Body of pancreas (tissue), 4 donors: ENCODE data around the gene ITGA2.

ENCODE experiments used
- CTCF ChIP-seq, 7 experiments: fragments of 450-650 bp in 4 of 7; fragments of 200-600 bp in 3 of 7; sonication (generic) in 3 of 7; IDR thresholded peaks; one replicate each; pipeline ENCODE4 v1.5.1; 2016 to 2019; ENCODE audit warnings: antibody characterized with exemption in 7 of 7
- POLR2A ChIP-seq, 3 donors: fragments of 450-650 bp; IDR thresholded peaks; one replicate each; pipeline ENCODE4 v1.6.1; 2016; ENCODE audit warnings: antibody characterized with exemption in 3 of 3, mild to moderate bottlenecking in 2 of 3

GRCh38 chr5:53008751-53009150 lies 19.6 kb downstream of the ITGA2 start:
- TF ChIP-seq CTCF (IDR thresholded peaks at IDR 0.05) (no peak), POLR2A (IDR thresholded peaks at IDR 0.05) (no peak)
